GM19240 (cell line): Measurements from ENCODE around the gene TCF7L2.

Experiments
- DNase-seq: peaks from one replicate; pipeline ENCODE4 v3.0.0; 2011; ENCODE audit warnings: low spot score; ENCODE audit not compliant: insufficient read length

TCF7L2 gene

GRCh38 chr10:113042868-113043267 is 92.8 kb downstream of the TCF7L2 start:
- no peak for DNase-seq

- no peak for DNase-seq
Measured at GRCh38 chr10:113044016-113044755, 94.1 kb downstream of the TCF7L2 start.

- no peak for DNase-seq
Measured at GRCh38 chr10:113045147-113046055, 95.4 kb downstream of the TCF7L2 start.

DNA sequence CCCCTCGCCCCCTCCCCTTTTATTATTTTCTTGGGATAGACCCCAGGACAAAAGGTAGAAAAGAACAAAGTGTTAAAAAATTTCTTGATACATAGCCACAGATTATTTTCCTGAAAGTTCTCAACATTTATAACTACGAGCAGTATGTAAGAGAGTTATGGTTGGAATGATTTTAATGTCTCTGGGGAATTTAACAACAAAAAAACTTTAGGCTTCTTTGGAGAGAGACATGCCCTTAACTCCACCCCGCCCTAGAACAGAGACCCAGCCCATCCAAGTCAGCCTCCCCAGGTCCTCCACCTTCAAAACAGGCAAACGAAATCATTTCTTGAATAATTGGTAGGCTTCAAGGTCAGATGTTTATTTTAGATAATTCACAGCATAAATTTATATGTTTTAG is 97.1 kb downstream of the TCF7L2 start:
- DNase-seq, result no peak

- DNase-seq, result no peak
Measured at GRCh38 chr10:113047605-113047962, 97.5 kb downstream of the TCF7L2 start.

GRCh38 chr10:113047963-113048781 is 98.1 kb downstream of the TCF7L2 start:
- no peak for DNase-seq

GRCh38 chr10:113049881-113050280 is 99.8 kb downstream of the TCF7L2 start:
- no peak for DNase-seq

DNA sequence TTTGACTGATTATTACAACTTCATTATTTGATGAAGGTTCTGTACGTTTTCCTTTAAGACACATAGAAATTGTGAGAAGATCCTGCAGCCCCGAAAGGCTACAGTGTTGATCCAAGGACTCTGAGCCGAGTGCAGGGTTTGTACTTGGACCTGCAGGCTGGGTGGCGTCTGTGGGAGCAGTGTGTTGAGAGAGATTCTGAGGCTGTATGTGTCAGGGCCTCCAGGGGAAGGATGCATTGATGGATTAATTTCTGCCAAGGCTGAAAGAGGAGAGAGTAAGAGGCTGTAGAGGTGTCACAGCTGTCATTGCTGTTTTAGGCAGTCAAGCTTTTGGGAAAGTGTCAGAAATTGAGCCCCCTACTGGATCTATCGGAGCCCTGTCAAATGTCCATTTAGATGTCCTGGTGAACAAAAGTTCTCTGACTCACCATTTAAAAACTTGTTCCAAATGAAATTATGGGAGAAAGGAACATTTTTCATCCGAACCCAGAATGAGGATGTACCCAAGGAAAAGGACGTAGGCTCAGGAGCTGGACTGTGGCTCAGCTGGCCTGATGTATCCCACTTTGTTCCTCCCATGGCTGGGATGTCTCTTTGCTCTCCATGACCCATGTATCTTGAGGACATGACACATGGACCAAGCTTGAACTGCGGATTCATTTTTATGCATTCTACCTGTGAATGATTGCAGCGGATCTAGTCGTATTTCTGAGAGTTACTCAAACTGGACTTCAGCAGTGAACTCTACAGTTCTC is 102.2 kb downstream of the TCF7L2 start:
- DNase-seq, result no peak

GRCh38 chr10:113053091-113053490 is 103.0 kb downstream of the TCF7L2 start:
- no peak for DNase-seq

DNA sequence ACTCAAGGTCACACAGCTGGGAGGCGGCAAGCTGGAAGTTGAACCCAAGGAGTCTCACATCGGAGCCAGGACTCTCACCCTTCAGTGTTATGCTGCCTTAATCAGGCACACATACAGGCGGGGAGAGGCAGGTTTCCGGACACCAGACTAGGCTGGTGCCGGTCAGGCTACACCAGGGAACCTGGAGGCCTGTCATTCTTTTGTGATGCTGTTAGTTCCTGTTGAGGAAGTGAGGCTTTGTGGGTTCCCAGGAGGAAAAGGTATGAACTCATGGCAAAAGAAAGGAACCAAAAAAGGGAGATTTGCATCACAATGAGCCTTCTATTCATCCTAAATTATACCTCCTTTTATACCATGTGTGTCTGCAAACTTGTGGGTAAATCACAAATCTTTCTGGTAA is 103.8 kb downstream of the TCF7L2 start:
- DNase-seq, result no peak

- DNase-seq, result no peak
Measured at GRCh38 chr10:113055458-113055857, 105.4 kb downstream of the TCF7L2 start.

- no peak for DNase-seq
Measured at GRCh38 chr10:113056030-113056429, 106.0 kb downstream of the TCF7L2 start.

DNA sequence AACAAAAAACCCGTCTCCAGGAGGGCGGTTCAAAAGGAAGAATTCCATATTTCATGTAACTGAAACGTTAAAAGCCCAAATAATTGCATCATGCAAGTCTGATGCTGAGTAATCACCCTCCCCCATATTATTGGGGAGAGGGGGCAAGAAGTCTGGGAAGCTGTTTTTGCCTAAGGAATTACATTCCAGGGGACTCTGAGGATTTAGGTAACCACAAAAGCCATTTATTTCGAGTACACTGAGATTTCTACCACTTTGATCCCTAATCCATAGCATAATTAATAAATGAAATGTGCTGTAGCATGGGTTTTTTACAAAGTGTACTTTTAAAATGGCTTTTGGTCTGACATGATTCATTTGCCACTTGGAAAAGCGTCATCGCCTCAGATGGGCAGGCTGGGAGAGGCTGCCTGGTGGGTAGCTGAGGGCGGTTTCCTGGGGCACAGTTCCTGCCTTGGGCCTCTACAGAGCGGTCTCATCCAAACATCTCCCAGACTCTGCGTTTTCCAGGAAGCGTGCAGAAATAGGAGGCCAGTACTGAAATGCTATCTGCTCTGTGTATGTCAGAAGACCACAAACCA is 106.5 kb downstream of the TCF7L2 start:
- no peak for DNase-seq

DNA sequence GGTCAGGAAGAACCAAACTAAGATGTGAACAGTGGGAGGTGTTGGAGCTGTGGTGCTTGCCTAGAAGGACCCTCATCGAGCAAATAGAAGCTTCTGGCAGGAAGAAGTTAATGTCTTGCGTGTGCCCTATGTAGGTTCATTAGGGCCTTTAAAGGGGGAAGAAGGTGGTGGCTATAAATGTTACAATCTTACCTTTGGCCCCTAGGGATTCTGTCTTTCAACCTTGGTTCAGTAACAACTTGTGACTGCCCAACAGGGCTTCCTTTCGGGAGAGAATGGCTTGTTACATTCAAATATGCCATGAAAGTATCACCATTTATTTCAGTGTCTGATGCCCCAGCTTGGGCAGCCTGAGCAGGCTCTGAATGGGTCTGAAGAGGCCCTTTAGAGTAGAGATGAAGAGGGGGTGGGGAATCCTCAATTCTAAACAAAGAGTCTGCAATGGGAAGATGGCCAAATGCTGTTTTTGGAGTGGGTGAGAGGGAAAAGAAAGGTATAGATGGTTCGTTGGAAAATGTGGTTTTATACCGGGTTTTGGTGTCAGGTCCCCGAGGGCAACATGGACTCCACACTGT is 108.0 kb downstream of the TCF7L2 start:
- DNase-seq, result no peak

GRCh38 chr10:113058523-113059370 is 108.7 kb downstream of the TCF7L2 start:
- DNase-seq, result no peak

GRCh38 chr10:113059371-113059780 is 109.3 kb downstream of the TCF7L2 start:
- DNase-seq, result no peak

DNA sequence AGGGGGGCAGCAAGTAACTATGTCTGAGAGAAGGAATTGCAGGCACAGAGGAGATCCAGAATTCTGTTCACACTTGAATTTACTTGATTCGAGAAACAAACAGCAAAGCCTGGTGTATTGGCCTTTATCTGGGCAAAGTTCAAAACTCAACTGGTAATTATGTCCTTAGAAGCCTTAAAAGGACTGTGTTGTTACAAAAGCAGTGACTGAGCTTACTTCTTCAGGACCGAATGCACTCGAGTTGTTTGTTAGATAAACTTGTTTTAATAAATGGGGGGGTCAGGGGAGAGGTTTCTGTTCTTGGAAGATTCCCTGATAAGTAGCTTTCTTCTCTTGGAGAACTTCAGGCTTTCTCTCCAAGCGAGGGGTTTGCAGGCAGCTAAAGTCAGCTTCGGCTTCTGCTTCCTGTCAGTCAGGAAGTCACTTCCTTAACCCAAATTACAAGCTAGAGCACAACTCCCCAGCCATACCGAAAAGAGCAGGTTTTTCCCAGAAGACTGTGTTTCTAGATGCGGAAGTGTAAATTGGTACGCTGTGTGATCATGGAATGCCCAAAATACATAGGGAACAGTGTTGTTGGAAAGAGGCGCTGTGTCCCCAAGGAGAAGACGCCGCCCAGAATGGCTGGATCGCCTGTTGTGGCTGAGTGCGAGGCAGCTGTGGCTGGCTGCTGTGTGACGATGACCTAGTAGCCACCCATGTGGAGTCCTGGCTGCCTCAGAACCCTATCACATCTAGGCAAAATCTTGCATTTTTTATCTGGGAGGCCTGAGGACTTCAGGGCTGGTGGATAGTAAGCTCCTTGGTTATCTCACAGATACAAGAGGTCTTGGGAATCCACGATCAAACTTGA is 110.4 kb downstream of the TCF7L2 start:
- DNase-seq, result no peak

DNA sequence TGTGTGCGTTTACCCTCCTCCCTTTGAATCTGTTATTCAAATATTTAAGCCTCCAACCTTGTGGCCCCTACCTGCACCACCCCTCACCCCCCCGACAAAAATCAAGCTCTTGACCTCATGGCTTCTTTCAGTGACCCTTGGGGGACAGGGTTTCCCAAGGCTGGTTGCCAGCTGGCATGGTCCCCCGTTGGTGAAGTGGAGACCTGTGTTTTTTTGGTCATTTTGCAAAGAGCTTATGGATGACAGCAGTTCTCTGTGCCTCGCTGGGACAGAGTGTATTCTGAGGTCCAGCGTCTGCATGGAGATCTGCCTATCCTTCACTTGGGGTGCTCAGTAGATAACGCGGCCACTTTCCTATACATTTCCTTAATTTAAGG is 111.0 kb downstream of the TCF7L2 start:
- no peak for DNase-seq

DNA sequence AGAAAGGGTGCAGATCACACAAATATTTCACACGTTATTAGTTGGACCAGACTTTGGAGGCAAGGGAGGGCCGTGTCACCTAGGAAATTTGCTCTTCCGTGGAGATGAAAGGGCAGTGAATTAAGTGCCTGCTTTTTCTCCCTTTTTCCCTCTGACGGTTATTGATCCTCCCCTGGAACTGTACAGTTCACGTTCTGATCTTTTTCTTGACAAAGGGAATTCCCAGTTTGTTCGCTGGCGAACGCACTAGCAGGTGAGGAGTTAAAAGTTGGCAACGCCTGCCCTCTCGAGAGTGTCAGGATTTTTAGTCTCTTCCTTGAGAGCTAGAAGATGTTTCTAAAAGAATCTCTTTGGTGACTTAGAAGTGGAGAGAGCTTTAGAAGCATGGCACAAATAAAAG is 111.5 kb downstream of the TCF7L2 start:
- no peak for DNase-seq
